ENCODE measurements around the gene MCC.

Gene MCC

GRCh38 chr5:113294311-113295110 lies 193.7 kb downstream of the MCC start:
- DNase-seq (ENCODE audit: low read depth in 2 of 2), result peak; percentile 91 to 96
- peak overlapping the region; percentile 70 to 79 for H3K4me3 ChIP-seq (replicated peaks in 1 of 2; ENCODE audit: low read depth in 2 of 2, low read length in 2 of 2)
- peak; percentile 26 for TF ChIP-seq CTCF (IDR thresholded peaks at IDR 0.05; ENCODE audit: low read depth, low read length)

DNA sequence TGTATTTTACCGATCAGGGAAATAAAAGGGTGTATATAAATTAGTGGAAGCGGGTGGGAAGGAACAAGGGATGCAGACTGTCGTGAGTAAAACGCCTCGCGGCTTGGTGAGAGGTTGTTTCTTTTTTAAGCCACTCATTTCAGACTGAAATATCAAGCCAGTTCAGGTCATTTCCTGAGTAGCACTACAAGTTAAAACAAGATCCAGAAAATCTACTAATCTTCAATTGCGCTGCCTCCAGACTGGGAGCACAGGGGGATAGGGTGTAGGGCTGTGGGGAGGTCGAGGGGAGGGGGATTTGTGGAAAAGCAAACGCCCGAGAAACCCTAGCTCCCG lies 194.3 kb downstream of the MCC start:
- H3K4me3 ChIP-seq (replicated peaks in 1 of 2; ENCODE audit: low read depth in 2 of 2, low read length in 2 of 2), result peak overlapping the region; percentile 70 to 79
- no peak for TF ChIP-seq CTCF (IDR thresholded peaks at IDR 0.05; ENCODE audit: low read depth, low read length)
- peak; percentile 34 to 45 for DNase-seq (ENCODE audit: low read depth in 2 of 2)

DNA sequence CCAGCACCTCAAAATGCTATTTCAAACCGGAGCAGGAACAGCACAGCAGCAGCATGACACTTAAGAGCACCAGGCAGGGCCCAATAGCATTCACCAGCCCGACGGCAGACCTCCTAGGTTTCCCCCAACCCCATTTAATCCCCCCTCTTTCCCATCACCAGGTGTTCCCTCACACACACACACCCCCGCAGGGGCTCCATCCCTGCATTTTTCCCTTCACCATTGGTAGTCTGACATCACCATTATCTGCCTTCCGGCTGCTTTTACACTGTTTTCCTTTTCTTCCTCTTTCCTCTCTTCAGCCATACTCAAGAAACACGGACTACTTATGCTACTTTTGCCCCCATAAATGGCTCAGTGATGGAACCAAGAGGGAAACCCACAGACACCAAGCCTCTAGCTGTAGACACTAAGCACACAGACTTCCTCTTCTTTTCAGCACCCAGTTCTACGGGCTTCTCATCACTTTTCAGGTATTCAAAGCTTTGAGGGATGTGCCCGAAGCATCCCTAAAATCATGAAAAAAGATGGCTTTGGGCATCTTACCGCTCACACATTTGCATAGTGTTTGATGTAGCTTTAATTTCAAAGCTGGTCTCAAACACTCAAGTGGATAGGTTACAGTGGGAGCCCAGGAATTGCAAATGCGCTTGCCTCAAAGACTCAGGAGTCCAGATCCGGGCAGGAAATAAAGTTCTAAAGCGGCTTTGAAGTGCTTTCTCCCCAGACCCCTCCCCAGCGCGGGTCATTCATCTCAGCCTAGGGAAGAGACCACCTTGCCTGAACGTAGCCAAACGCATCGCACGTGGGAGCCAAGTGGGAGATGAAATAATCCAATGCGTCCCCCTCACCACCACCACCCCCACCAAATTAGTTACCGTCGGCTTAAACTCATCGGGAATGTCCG lies 194.9 kb downstream of the MCC start:
- peak; percentile 25 to 33 for DNase-seq (ENCODE audit: low read depth in 2 of 2)
- H3K4me3 ChIP-seq (replicated peaks in 1 of 2; ENCODE audit: low read depth in 2 of 2, low read length in 2 of 2), result peak overlapping the region; percentile 70 to 79
- TF ChIP-seq CTCF (IDR thresholded peaks at IDR 0.05; ENCODE audit: low read depth, low read length), result no peak

GRCh38 chr5:113292462-113292861 lies 195.8 kb downstream of the MCC start:
- DNase-seq (ENCODE audit: low read depth in 2 of 2), result peak in 1 of 2 donors; percentile 29
- no peak for TF ChIP-seq CTCF (IDR thresholded peaks at IDR 0.05; ENCODE audit: low read depth, low read length)
- H3K4me3 ChIP-seq (replicated peaks in 1 of 2; ENCODE audit: low read depth in 2 of 2, low read length in 2 of 2), result peak overlapping the region; percentile 70 to 79

DNA sequence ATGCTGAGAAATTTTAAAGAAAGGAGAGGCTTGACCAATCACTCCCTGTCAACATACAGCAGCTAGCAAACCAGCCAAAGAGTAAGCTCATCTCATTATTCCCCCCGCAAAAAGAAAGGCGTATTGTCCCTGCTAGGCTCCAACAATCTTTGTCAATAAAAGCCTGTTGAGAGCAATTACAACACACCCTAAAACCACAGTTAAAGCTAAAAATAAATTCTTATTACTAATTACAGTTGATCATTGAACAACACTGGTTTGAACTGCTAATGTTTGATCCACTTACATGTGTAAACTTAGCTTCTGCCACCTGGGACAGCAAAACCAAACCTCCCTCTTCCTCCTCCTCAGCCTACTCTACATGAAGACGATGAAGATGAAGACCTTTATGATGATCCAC lies 204.7 kb downstream of the MCC start:
- DNase-seq (ENCODE audit: low read depth in 2 of 2), result no peak
- no peak overlapping the region for H3K4me3 ChIP-seq (replicated peaks in 1 of 2; ENCODE audit: low read depth in 2 of 2, low read length in 2 of 2)
- TF ChIP-seq CTCF (IDR thresholded peaks at IDR 0.05; ENCODE audit: low read depth, low read length), result no peak

DNA sequence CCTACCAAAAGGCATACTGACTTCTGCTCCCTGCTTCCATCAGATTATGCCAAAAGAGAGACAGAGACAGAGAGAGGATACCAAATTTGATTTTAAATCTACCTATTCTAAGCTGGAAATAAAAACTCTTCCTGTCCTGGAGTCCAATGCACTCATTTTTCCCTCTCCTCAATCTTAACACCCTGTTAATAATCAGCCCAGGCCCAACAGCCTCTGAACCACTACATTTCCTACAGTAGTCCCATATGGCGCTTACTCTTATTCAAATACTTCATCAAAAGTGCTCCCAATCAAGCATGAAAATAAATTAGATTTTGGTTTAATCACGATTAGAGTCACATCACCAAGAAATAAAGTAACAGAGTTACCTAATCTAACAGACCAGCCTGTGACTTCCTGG lies 205.8 kb downstream of the MCC start:
- TF ChIP-seq CTCF (IDR thresholded peaks at IDR 0.05; ENCODE audit: low read depth, low read length), result no peak
- no peak overlapping the region for H3K4me3 ChIP-seq (replicated peaks in 1 of 2; ENCODE audit: low read depth in 2 of 2, low read length in 2 of 2)
- DNase-seq (ENCODE audit: low read depth in 2 of 2), result no peak

Measured in cardiac fibroblast (primary cell).